Naive B cell (primary cell): Measurements from ENCODE around the gene CTNNB1. TPM values are rescaled to one million over a fixed set of nuclear protein-coding genes. Genes with fewer than 3 reads are reported as not detected.

Experiments used
- ATAC-seq, 2 donors: fragments of 150-1000 bp; cut with Tn5 transposase; 2 replicates each; pipeline ENCODE4 v1.10.0; 2021; ENCODE audit warnings: low read depth in 2 of 2, mild to moderate bottlenecking in 2 of 2, moderate library complexity in 2 of 2
- DNase-seq: peaks from one replicate; pipeline ENCODE4 v3.0.0; 2022
- H3K27ac Mint-ChIP-seq, 6 donors: one replicate each; pipeline ENCODE4 v1.8.0; 2020 to 2022; ENCODE audit warnings: mild to moderate bottlenecking in 6 of 6, mixed read lengths in 6 of 6, moderate library complexity in 5 of 6, inconsistent platforms in 2 of 6
- H3K27me3 Mint-ChIP-seq, 3 donors: one replicate each; pipeline ENCODE4 v1.8.0; 2021 to 2022; ENCODE audit warnings: mixed read lengths in 3 of 3, mild to moderate bottlenecking in 1 of 3
- H3K36me3 Mint-ChIP-seq, 2 donors: one replicate each; pipeline ENCODE4 v1.8.0; 2020 to 2022; ENCODE audit warnings: mixed read lengths in 2 of 2, inconsistent platforms in 1 of 2, mild to moderate bottlenecking in 1 of 2
- H3K4me1 Mint-ChIP-seq, 3 donors: one replicate each; pipeline ENCODE4 v1.8.0; 2020 to 2022; ENCODE audit warnings: mixed read lengths in 3 of 3, inconsistent platforms in 1 of 3, mild to moderate bottlenecking in 1 of 3, moderate library complexity in 1 of 3
- H3K4me3 Mint-ChIP-seq, 8 donors: one replicate each; pipeline ENCODE4 v1.8.0; 2020 to 2022; ENCODE audit warnings: mild to moderate bottlenecking in 8 of 8, mixed read lengths in 8 of 8, moderate library complexity in 8 of 8, inconsistent platforms in 2 of 8
- H3K9me3 Mint-ChIP-seq, 7 donors: one replicate each; pipeline ENCODE4 v1.8.0; 2020 to 2022; ENCODE audit warnings: mixed read lengths in 7 of 7, mild to moderate bottlenecking in 5 of 7, inconsistent platforms in 2 of 7, moderate library complexity in 1 of 7
- polyA plus RNA-seq, 6 donors: library from polyadenylated mRNA; unstranded; fragments of 300-500 nt; fragmentation: Illumina TruSeq; gene quantifications; one replicate each; pipeline ENCODE4 v1.2.3, GENCODE V29; 2021; ENCODE audit warnings: low read depth in 6 of 6

Gene CTNNB1
- polyA plus RNA-seq, 6 donors from 2014 or later: 32.8 to 86.1 (median 43.0) TPM

DNA sequence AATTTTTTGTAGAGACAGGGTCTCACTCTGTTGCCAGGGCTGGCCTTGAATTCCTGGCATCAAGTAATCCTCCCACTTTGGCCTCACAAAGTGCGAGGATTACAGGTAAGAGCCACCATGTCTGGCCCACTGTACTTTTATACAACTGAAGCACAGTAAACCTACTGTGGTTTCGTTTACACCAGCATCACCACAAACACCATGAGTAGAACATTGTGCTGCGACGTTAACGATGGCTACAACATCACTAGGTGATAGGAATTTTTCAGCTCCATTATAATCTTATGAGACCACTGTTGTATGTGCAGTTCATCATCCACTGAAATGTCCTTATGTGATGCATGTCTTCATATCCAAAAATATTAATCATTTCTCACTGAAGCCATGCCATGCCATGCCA, 11.7 kb downstream of the CTNNB1 start:
- no peak overlapping the region for H3K4me3 Mint-ChIP-seq
- no peak overlapping the region for H3K27ac Mint-ChIP-seq
- peaks cover 0 to 4% of the 10 kb centered on the region in 2 donors for H3K36me3 Mint-ChIP-seq
- no peaks in the 10 kb centered on the region for H3K9me3 Mint-ChIP-seq
- peaks cover 72 to 86% (median 80%) of the 10 kb centered on the region in 3 donors for H3K4me1 Mint-ChIP-seq
- ATAC-seq: no peak
- DNase-seq: no peak
- H3K27me3 Mint-ChIP-seq: no peaks in the 10 kb centered on the region

DNA sequence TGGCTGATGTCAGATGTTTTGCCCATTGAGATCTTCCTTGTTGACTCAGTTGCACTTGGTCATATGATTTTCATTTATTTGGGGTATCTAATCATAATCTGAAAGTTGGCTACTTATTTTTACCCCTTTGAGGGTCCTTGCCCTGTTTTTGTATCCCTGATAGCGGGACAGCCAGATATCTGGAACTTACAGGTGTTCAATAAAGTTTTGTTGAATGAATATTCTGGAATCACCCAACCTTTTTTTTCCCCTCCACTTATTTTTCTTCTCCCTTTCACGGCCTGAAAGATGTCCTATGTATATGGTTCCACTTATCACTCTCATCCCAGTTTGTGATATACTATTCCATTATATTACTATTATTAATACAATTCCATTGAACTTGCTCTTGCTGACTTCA, 12.8 kb downstream of the CTNNB1 start:
- ATAC-seq (no peak), DNase-seq (no peak)
- Mint-ChIP-seq H3K36me3 (peaks cover 0 to 4% of the 10 kb centered on the region in 2 donors), H3K4me1 (peaks cover 68 to 84% (median 77%) of the 10 kb centered on the region in 3 donors), H3K9me3 (no peaks in the 10 kb centered on the region), H3K27ac (peak overlapping the region in 2 of 6 donors; percentile 5 to 57), H3K4me3 (peak overlapping the region in 3 of 8 donors; percentile 2 to 17 (median 15)), H3K27me3 (no peaks in the 10 kb centered on the region)

- H3K27me3 Mint-ChIP-seq: no peaks in the 10 kb centered on the region
- peak overlapping the region in 2 of 8 donors; percentile 34 to 41 for H3K4me3 Mint-ChIP-seq
- peaks cover 0 to 4% of the 10 kb centered on the region in 2 donors for H3K36me3 Mint-ChIP-seq
- DNase-seq: no peak
- peaks cover 58 to 83% (median 75%) of the 10 kb centered on the region in 3 donors for H3K4me1 Mint-ChIP-seq
- no peaks in the 10 kb centered on the region for H3K9me3 Mint-ChIP-seq
- no peak for ATAC-seq
- H3K27ac Mint-ChIP-seq: peak overlapping the region in 4 of 6 donors; percentile 5 to 55 (median 28)
Observed at GRCh38 chr3:41213588-41213987, 14.3 kb downstream of the CTNNB1 start.

DNA sequence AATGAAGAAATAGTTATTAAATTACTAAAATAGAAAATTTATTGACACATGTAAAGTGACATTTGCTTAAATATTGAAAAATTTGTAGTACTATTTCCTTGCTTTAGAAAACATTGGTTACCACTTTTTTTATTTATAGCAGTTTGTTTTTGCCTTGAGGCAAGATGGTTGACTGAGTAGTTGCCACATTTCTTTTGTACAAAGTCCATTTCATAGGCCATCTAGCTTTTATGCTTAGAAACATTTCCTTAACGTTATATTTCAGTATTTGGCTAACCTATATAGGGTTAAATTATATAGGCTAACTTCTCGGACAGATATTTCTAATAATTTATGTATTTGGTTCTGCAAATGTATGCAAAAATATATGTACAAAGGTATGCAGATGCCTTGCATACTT, 17.1 kb downstream of the CTNNB1 start:
- Mint-ChIP-seq H3K4me1 (peaks cover 68 to 88% (median 85%) of the 10 kb centered on the region in 3 donors), H3K4me3 (no peak overlapping the region), H3K36me3 (no peaks in the 10 kb centered on the region), H3K27me3 (no peaks in the 10 kb centered on the region), H3K27ac (no peak overlapping the region), H3K9me3 (no peaks in the 10 kb centered on the region)
- DNase-seq: no peak
- no peak for ATAC-seq

DNA sequence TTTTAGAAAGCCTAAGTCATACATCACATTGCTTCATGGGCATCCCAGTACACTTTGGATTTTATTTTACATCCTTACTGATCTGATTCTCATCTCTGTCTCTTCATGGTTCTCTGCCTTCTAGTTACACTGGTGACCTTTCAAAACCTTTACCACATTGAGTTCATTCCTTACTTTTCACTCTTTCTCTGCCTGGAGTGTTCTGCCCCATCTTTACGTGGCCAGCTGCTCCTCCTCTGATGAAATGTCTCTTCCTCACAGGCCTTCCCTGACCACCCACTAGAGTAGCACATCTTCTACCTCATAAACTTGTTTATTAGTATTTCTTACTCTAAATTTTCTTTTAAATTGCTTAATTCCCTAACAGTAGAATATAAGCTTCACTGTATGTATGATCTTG, 17.7 kb downstream of the CTNNB1 start:
- H3K4me3 Mint-ChIP-seq: peak overlapping the region in 2 of 8 donors; percentile 7 to 26
- no peaks in the 10 kb centered on the region for H3K9me3 Mint-ChIP-seq
- no peak for DNase-seq
- peak overlapping the region in 5 of 6 donors; percentile 38 to 95 (median 63) for H3K27ac Mint-ChIP-seq
- peak in 1 of 2 donors; percentile 21 for ATAC-seq
- H3K27me3 Mint-ChIP-seq: no peaks in the 10 kb centered on the region
- H3K36me3 Mint-ChIP-seq: no peaks in the 10 kb centered on the region
- peaks cover 68 to 88% (median 85%) of the 10 kb centered on the region in 3 donors for H3K4me1 Mint-ChIP-seq

DNA sequence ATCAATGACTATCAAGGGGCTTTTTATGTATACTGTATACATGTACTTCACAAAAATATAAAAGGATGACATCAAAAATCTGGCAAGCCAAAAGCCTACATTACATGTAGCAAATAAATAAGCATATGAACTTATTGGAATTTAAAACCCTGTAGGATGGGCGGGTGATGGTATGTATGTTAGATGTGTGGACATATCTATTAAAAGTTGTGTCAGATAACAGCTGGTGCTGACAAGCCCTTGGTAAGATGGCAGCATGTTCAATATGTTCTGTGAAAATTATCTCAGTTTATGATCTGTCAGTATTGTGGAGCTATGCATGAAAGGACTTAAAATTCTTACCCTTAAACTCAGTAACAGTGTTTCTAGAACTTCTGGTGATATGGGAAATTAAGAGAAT, 20.1 kb downstream of the CTNNB1 start:
- H3K27ac Mint-ChIP-seq: peak overlapping the region in 2 of 6 donors; percentile 38 to 52
- H3K4me1 Mint-ChIP-seq: peaks cover 54 to 73% (median 71%) of the 10 kb centered on the region in 3 donors
- peak overlapping the region in 2 of 8 donors; percentile 0 to 6 for H3K4me3 Mint-ChIP-seq
- ATAC-seq: no peak
- H3K36me3 Mint-ChIP-seq: no peaks in the 10 kb centered on the region
- no peak for DNase-seq
- H3K9me3 Mint-ChIP-seq: no peaks in the 10 kb centered on the region
- H3K27me3 Mint-ChIP-seq: no peaks in the 10 kb centered on the region

DNA sequence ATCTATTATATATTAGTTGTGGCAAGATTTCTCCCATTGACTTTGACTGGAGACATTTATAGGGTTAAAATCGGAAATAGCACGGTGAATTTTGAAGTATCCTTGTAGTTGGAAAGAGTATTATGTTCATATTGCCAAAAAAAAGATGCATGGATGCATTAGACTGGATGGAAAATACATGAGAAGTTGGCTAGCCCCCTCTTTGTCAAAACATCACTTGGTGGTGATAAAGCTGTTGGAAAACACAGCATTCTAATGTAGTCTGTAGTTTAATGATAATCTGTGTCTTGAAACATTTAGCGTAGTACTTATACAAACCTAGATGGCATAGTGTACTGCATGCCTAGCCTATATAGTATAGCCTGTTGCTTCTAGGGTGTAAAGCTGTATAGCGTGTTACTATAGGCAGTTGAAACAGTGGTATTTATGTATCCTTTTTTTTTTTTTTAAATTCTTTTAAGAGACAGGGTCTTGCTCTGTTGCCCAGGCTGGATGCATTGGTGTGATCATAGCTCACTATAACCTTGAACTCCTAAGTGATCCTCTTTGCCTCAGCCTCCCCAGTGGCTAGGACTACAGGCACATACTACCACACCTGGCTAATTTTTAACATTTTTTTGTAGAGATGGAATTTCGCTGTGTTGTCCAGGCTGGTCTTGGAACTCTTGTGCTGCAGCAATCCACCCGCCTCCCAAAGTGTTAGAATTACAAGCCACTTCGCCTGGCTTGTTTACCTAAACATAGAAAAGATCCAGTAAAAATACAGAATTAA, 21.8 kb downstream of the CTNNB1 start:
- ATAC-seq (no peak), DNase-seq (no peak)
- Mint-ChIP-seq H3K27me3 (no peaks in the 10 kb centered on the region), H3K4me1 (peaks cover 49 to 62% (median 59%) of the 10 kb centered on the region in 3 donors), H3K27ac (peak overlapping the region in 5 of 6 donors; percentile 2 to 88 (median 53)), H3K9me3 (no peaks in the 10 kb centered on the region), H3K4me3 (peak overlapping the region in 1 of 8 donors; percentile 10), H3K36me3 (peaks cover 3 to 4% of the 10 kb centered on the region in 2 donors)

DNA sequence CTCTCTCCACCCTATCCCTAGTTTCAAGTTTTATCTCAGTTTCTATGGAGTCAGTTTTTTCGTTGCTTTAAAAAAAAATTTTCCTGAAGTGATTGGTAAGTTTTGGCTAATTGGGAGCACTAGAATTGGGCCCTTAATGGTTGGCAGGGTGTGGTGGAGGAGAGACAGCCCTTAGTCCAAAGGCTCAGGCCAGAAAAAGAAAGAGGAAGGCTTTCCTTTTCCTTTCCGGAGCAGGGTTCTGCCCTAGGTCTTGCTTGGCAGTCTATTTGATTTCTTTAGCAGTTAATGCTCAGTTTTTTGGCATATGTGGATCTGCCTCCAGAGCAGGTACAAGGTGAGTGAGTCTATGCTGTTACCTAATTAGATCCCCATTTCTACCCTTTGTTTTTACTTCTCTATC, 22.7 kb downstream of the CTNNB1 start:
- H3K27me3 Mint-ChIP-seq: no peaks in the 10 kb centered on the region
- peak overlapping the region in 4 of 6 donors; percentile 16 to 61 (median 50) for H3K27ac Mint-ChIP-seq
- no peaks in the 10 kb centered on the region for H3K9me3 Mint-ChIP-seq
- peaks cover 4 to 11% of the 10 kb centered on the region in 2 donors for H3K36me3 Mint-ChIP-seq
- H3K4me3 Mint-ChIP-seq: no peak overlapping the region
- DNase-seq: no peak
- H3K4me1 Mint-ChIP-seq: peaks cover 51 to 65% (median 52%) of the 10 kb centered on the region in 3 donors
- no peak for ATAC-seq

DNA sequence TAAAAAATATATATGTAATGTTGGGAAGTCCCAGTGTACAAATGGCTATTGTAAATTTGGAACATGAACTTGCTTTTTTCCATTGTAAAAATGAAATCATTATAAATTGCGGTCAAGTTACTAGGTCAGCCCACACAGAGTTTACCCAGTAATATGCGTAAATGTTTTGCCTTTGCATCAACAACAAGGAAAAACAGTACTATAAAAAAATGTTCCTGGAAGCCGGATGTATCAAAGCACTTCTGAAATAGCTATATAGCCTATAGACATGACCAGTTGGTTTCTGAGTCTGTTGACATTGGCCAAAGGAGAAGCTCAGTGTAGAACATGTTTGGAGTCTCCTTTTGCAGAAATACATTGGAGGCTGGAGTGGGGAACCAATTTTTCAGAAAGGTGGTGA, 23.2 kb downstream of the CTNNB1 start:
- DNase-seq (no peak), ATAC-seq (no peak)
- Mint-ChIP-seq H3K4me1 (peaks cover 47 to 62% (median 49%) of the 10 kb centered on the region in 3 donors), H3K36me3 (peaks cover 4 to 11% of the 10 kb centered on the region in 2 donors), H3K27ac (peak overlapping the region in 3 of 6 donors; percentile 4 to 61 (median 34)), H3K27me3 (no peaks in the 10 kb centered on the region), H3K4me3 (no peak overlapping the region), H3K9me3 (no peaks in the 10 kb centered on the region)

- Mint-ChIP-seq H3K36me3 (peaks cover 4 to 14% of the 10 kb centered on the region in 2 donors), H3K4me1 (peaks cover 42 to 57% (median 45%) of the 10 kb centered on the region in 3 donors), H3K27ac (peak overlapping the region in 2 of 6 donors; percentile 34 to 61), H3K4me3 (no peak overlapping the region), H3K27me3 (no peaks in the 10 kb centered on the region), H3K9me3 (no peaks in the 10 kb centered on the region)
- DNase-seq: no peak
- no peak for ATAC-seq
Observed at GRCh38 chr3:41223078-41223477, 23.8 kb downstream of the CTNNB1 start.

- Mint-ChIP-seq H3K9me3 (no peaks in the 10 kb centered on the region), H3K27ac (peak overlapping the region in 1 of 6 donors; percentile 81), H3K27me3 (no peaks in the 10 kb centered on the region), H3K36me3 (peaks cover 11 to 21% of the 10 kb centered on the region in 2 donors), H3K4me1 (peaks cover 36 to 59% (median 48%) of the 10 kb centered on the region in 3 donors), H3K4me3 (no peak overlapping the region)
- ATAC-seq: peak in 1 of 2 donors; percentile 45
- no peak for DNase-seq
Observed at GRCh38 chr3:41223691-41224090, 24.4 kb downstream of the CTNNB1 start.

DNA sequence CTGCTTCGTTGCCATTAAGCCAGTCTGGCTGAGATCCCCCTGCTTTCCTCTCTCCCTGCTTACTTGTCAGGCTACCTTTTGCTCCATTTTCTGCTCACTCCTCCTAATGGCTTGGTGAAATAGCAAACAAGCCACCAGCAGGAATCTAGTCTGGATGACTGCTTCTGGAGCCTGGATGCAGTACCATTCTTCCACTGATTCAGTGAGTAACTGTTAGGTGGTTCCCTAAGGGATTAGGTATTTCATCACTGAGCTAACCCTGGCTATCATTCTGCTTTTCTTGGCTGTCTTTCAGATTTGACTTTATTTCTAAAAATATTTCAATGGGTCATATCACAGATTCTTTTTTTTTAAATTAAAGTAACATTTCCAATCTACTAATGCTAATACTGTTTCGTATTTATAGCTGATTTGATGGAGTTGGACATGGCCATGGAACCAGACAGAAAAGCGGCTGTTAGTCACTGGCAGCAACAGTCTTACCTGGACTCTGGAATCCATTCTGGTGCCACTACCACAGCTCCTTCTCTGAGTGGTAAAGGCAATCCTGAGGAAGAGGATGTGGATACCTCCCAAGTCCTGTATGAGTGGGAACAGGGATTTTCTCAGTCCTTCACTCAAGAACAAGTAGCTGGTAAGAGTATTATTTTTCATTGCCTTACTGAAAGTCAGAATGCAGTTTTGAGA, 25.0 kb downstream of the CTNNB1 start:
- H3K36me3 Mint-ChIP-seq: peaks cover 11 to 21% of the 10 kb centered on the region in 2 donors
- H3K4me1 Mint-ChIP-seq: peaks cover 32 to 55% (median 44%) of the 10 kb centered on the region in 3 donors
- H3K27me3 Mint-ChIP-seq: no peaks in the 10 kb centered on the region
- H3K4me3 Mint-ChIP-seq: no peak overlapping the region
- H3K9me3 Mint-ChIP-seq: no peaks in the 10 kb centered on the region
- H3K27ac Mint-ChIP-seq: peak overlapping the region in 3 of 6 donors; percentile 74 to 81 (median 79)
- DNase-seq (no peak), ATAC-seq (no peak)

- H3K27ac Mint-ChIP-seq: peak overlapping the region in 2 of 6 donors; percentile 49 to 64
- ATAC-seq (no peak), DNase-seq (no peak)
- peaks cover 1 to 6% (median 6%) of the 10 kb centered on the region in 3 donors for H3K4me1 Mint-ChIP-seq
- H3K36me3 Mint-ChIP-seq: peaks cover 29 to 33% of the 10 kb centered on the region in 2 donors
- H3K9me3 Mint-ChIP-seq: no peaks in the 10 kb centered on the region
- no peaks in the 10 kb centered on the region for H3K27me3 Mint-ChIP-seq
- no peak overlapping the region for H3K4me3 Mint-ChIP-seq
Observed at GRCh38 chr3:41234823-41235721, 35.8 kb downstream of the CTNNB1 start.
